LNCaP clone FGC (cell line): Measurements from ENCODE around the gene COL4A2.

ENCODE experiments used
- DNase-seq: peaks from one replicate; pipeline ENCODE4 v3.0.0-alpha.2; 2011; ENCODE audit warnings: low read depth
- H3K4me3 ChIP-seq: 2 replicates; pipeline ENCODE4 v1.5.1; 2011; ENCODE audit warnings: mild to moderate bottlenecking, low read depth, low read length, control low read depth
- CTCF ChIP-seq: IDR thresholded peaks from 2 replicates; pipeline ENCODE4 v1.5.1; 2012; ENCODE audit warnings: mild to moderate bottlenecking; ENCODE audit not compliant: control insufficient read depth, insufficient read depth; ENCODE audit errors: extremely low read depth

COL4A2 gene

GRCh38 chr13:110290153-110290552 is 16.9 kb upstream of the COL4A2 start:
- no peak for DNase-seq
- no peak overlapping the region for H3K4me3 ChIP-seq
- no peak for TF ChIP-seq CTCF

DNA sequence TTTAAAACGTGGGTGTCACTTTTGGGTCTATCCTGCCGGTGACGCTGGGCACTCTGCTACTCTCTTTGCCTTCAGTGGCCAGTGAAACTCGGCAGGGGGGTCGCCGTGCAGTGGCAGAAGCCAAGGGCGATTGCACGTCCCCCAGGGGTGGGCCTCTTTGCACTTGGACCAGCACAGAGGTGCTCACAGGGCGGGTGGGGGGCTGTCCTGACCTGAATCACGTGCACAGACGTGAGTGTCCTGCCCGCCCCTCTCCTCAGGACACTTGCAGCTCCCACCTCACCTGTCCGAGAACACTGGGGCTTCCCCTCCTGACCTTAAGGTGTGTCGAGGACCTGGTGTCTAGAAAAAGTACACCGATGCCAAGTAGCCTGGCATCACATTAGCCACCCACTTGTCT is 16.3 kb upstream of the COL4A2 start:
- no peak for DNase-seq
- TF ChIP-seq CTCF: no peak
- H3K4me3 ChIP-seq: no peak overlapping the region

DNA sequence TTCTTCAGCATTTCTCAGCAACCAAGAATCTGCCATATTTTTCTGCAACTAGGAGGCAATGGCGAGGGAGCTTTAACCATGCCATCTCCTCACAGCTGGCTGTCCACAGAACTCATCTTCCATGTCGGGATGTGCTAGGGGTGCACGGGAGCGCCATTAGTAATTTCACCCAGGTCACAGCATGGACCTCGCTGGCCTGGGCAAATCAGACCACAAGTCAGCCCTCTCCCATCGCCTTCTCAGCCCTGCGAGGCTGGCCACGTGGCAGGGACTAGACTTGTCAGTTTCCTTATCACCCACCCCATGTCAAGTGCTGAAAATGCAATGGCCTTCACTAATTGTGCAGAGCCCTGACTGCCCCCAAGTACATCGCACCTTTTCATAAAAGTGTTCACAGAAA is 15.8 kb upstream of the COL4A2 start:
- DNase-seq: no peak
- no peak for TF ChIP-seq CTCF
- no peak overlapping the region for H3K4me3 ChIP-seq

GRCh38 chr13:110293037-110293436 is 14.0 kb upstream of the COL4A2 start:
- no peak overlapping the region for H3K4me3 ChIP-seq
- no peak for TF ChIP-seq CTCF
- no peak for DNase-seq

- no peak for TF ChIP-seq CTCF
- DNase-seq: no peak
- no peak overlapping the region for H3K4me3 ChIP-seq
Observed at GRCh38 chr13:110293649-110294048, 13.4 kb upstream of the COL4A2 start.

GRCh38 chr13:110294146-110294545 is 12.9 kb upstream of the COL4A2 start:
- TF ChIP-seq CTCF: no peak
- DNase-seq: no peak
- H3K4me3 ChIP-seq: no peak overlapping the region

GRCh38 chr13:110294622-110295021 is 12.5 kb upstream of the COL4A2 start:
- no peak overlapping the region for H3K4me3 ChIP-seq
- no peak for DNase-seq
- no peak for TF ChIP-seq CTCF
